GM21423 (cell line): Measurements from ENCODE around the gene DDB1.
A peak's percentile ranks its signal among the peaks of the same experiment; 100 is the strongest.

Source experiments
- ATAC-seq: cut with Tn5 transposase; IDR thresholded peaks from one replicate; pipeline ENCODE4 v1.9.1; 2021; ENCODE audit warnings: mild to moderate bottlenecking, moderate library complexity; ENCODE audit not compliant: unreplicated experiment

The DDB1 gene

GRCh38 chr11:61332797-61333549 lies at the start of gene DDB1, which contains the start of gene TKFC:
DDB1 (minus strand) TSS chr11:61333105; CDS start chr11:61332968, 137 bp downstream.
TKFC (plus strand) TSS chr11:61333228; CDS start chr11:61334729, 1,501 bp downstream.
- ATAC-seq = peak; percentile 88

GRCh38 chr11:61380884-61381283 lies 48.0 kb upstream of the DDB1 start:
- no peak for ATAC-seq

GRCh38 chr11:61378713-61379313 lies 45.9 kb upstream of the DDB1 start:
- no peak for ATAC-seq

- ATAC-seq = no peak
Measured at GRCh38 chr11:61377461-61378160, 44.7 kb upstream of the DDB1 start.

- no peak for ATAC-seq
Measured at GRCh38 chr11:61375761-61376108, 42.8 kb upstream of the DDB1 start.

GRCh38 chr11:61372659-61373420 lies 39.9 kb upstream of the DDB1 start:
- ATAC-seq = no peak

GRCh38 chr11:61370349-61371005 lies 37.6 kb upstream of the DDB1 start:
- no peak for ATAC-seq

GRCh38 chr11:61369372-61370348 lies 36.8 kb upstream of the DDB1 start:
- no peak for ATAC-seq

- ATAC-seq = no peak
Measured at GRCh38 chr11:61368646-61369045, 35.7 kb upstream of the DDB1 start.

GRCh38 chr11:61367406-61367805 lies 34.5 kb upstream of the DDB1 start:
- ATAC-seq = no peak

GRCh38 chr11:61364012-61364675 lies 31.2 kb upstream of the DDB1 start:
- ATAC-seq = no peak

- ATAC-seq = peak; percentile 6
Measured at GRCh38 chr11:61362542-61362875, 29.6 kb upstream of the DDB1 start.

- peak; percentile 84 for ATAC-seq
Measured at GRCh38 chr11:61361741-61362541, 29.0 kb upstream of the DDB1 start, which contains the start of the genes CYB561A3 and TMEM138. CYB561A3 (minus strand) TSS chr11:61361882; CDS start chr11:61356713, 5,169 bp downstream. TMEM138 (plus strand) TSS chr11:61362374; CDS start chr11:61364391, 2,017 bp downstream.

- no peak for ATAC-seq
Measured at GRCh38 chr11:61361237-61361740, 28.4 kb upstream of the DDB1 start.

- ATAC-seq = no peak
Measured at GRCh38 chr11:61359516-61359915, 26.6 kb upstream of the DDB1 start.

- ATAC-seq = no peak
Measured at GRCh38 chr11:61358566-61358965, 25.7 kb upstream of the DDB1 start.

- ATAC-seq = no peak
Measured at GRCh38 chr11:61357894-61358239, 25.0 kb upstream of the DDB1 start.
